HepG2 (cell line): ENCODE measurements around the gene RREB1. TPM values are rescaled to one million over a fixed set of nuclear protein-coding genes. Genes with fewer than 3 reads are reported as not detected.
A peak's percentile ranks its signal among the peaks of the same experiment; 100 is the strongest.

Experiments
- BCL6 ChIP-seq: IDR thresholded peaks from 2 replicates; pipeline ENCODE4 v1.6.1; 2016; ENCODE audit warnings: missing genetic modification reagents, missing compliant biosample characterization
- DZIP1 ChIP-seq: sonication (generic); formaldehyde crosslinking; IDR thresholded peaks from 2 replicates; pipeline ENCODE4 v1.5.0; 2020; ENCODE audit warnings: mild to moderate bottlenecking, missing genetic modification reagents
- KDM3A ChIP-seq: IDR thresholded peaks from 2 replicates; pipeline ENCODE4 v1.6.1; 2018; ENCODE audit warnings: low read depth, missing compliant biosample characterization
- MYC ChIP-seq: sonication (generic); formaldehyde crosslinking; IDR thresholded peaks from 2 replicates; pipeline ENCODE4 v1.9.0; 2021; ENCODE audit warnings: missing genetic modification reagents, borderline replicate concordance
- NR2F6 ChIP-seq, 2 experiments: IDR thresholded peaks; 2 replicates each; pipeline ENCODE4 v1.6.1; 2016; ENCODE audit warnings: antibody characterized with exemption in 1 of 2, mild to moderate bottlenecking in 1 of 2
- PBX2 ChIP-seq: IDR thresholded peaks from 2 replicates; pipeline ENCODE4 v1.6.1; 2016; ENCODE audit warnings: control low read depth
- PHF20 ChIP-seq: sonication (generic); formaldehyde crosslinking; IDR thresholded peaks from 2 replicates; pipeline ENCODE4 v1.5.0; 2020; ENCODE audit warnings: mild to moderate bottlenecking, missing genetic modification reagents
- RARA ChIP-seq: IDR thresholded peaks from 2 replicates; pipeline ENCODE4 v1.6.1; 2016; ENCODE audit warnings: missing genetic modification reagents, missing compliant biosample characterization
- RBM22 ChIP-seq: fragments of 200-400 bp; formaldehyde crosslinking; optimal IDR thresholded peaks from 2 replicates; pipeline ENCODE3; 2017; ENCODE audit warnings: mild to moderate bottlenecking, low read length, moderate library complexity
- RBM39 ChIP-seq: fragments of 200-400 bp; formaldehyde crosslinking; IDR thresholded peaks from one replicate; pipeline ENCODE4 v1.6.1; 2018; ENCODE audit warnings: antibody characterized with exemption, mild to moderate bottlenecking, low read depth, low read length; ENCODE audit not compliant: poor library complexity, severe bottlenecking
- RXRA ChIP-seq: sonication (generic); formaldehyde crosslinking; IDR thresholded peaks from 2 replicates; pipeline ENCODE4 v1.5.1; 2020; ENCODE audit warnings: missing genetic modification reagents
- SKI ChIP-seq: fragments of 450-650 bp; IDR thresholded peaks from one replicate; pipeline ENCODE4 v1.6.1; 2018; ENCODE audit warnings: mild to moderate bottlenecking; ENCODE audit not compliant: partially characterized antibody
- TFE3 ChIP-seq: IDR thresholded peaks from 2 replicates; pipeline ENCODE4 v1.6.1; 2016
- THRA ChIP-seq: sonication (generic); formaldehyde crosslinking; IDR thresholded peaks from 2 replicates; pipeline ENCODE4 v1.4.0; 2020; ENCODE audit warnings: missing genetic modification reagents, borderline replicate concordance
- THYN1 ChIP-seq: sonication (generic); formaldehyde crosslinking; IDR thresholded peaks from 2 replicates; pipeline ENCODE4 v1.8.1; 2023; ENCODE audit warnings: low read depth, mild to moderate bottlenecking, moderate library complexity, missing genetic modification reagents, borderline replicate concordance
- ZC3H13 ChIP-seq: sonication (generic); formaldehyde crosslinking; IDR thresholded peaks from 2 replicates; pipeline ENCODE4 v1.8.1; 2023; ENCODE audit warnings: mild to moderate bottlenecking, missing genetic modification reagents, moderate library complexity
- ZIK1 ChIP-seq: sonication (generic); formaldehyde crosslinking; IDR thresholded peaks from 2 replicates; pipeline ENCODE4 v1.5.0; 2020; ENCODE audit warnings: mild to moderate bottlenecking, low read depth, missing genetic modification reagents, borderline replicate concordance
- ZNF44 ChIP-seq: sonication (generic); formaldehyde crosslinking; IDR thresholded peaks from 2 replicates; pipeline ENCODE4 v1.5.1; 2020; ENCODE audit warnings: mild to moderate bottlenecking, missing genetic modification reagents
- ZNF792 ChIP-seq: IDR thresholded peaks from 2 replicates; pipeline ENCODE4 v1.6.1; 2016
- ZNF800 ChIP-seq: sonication (generic); formaldehyde crosslinking; IDR thresholded peaks from 2 replicates; pipeline ENCODE4 v1.4.0; 2020; ENCODE audit warnings: missing genetic modification reagents
- polyA plus RNA-seq, 8 experiments: library from polyadenylated mRNA; depleted of rRNA in 3 of 8; stranded (reverse) in 7 of 8; unstranded in 1 of 8; fragments of >200 nt; fragmentation: Illumina TruSeq in 4 of 8; extraction: Trizol in 4 of 8; gene quantifications; 2 replicates each; pipeline versions ENCODE4 v1.2.1 to v1.2.3, GENCODE V29; 2011 to 2016; ENCODE audit warnings: low read depth in 4 of 8, missing spikeins in 1 of 8, mixed read lengths in 1 of 8; ENCODE audit not compliant: insufficient read depth in 1 of 8
- total RNA-seq, 5 experiments: library from RNA; depleted of rRNA; stranded (reverse); fragments of >200 nt; fragmentation: Illumina TruSeq; extraction: Trizol; gene quantifications; 2 replicates each; pipeline ENCODE4 v1.2.3, GENCODE V29; 2016; ENCODE audit warnings: low read depth in 1 of 5

The RREB1 gene
- total and polyA plus RNA-seq, 2 of the 13 experiments (the other 11 are each of a cell fraction or from before 2014, with no cell fraction given) = 6.1 to 23.2 TPM

GRCh38 chr6:7239590-7239948 lies 131.8 kb downstream of the RREB1 start (continued):
- 0 out of 2 replicates have a peak, but pooled peaks have one; percentile 61 for TF ChIP-seq ZIK1 (CRISPR knock-in tag)
- 0 out of 2 replicates have a peak, but pooled peaks have one; percentile 1 for TF ChIP-seq ZNF792 (CRISPR knock-in tag)
- TF ChIP-seq ZNF44 (CRISPR knock-in tag) = no peak
- peak; percentile 39; the same call in 1 of the 2 replicates for TF ChIP-seq THRA
- TF ChIP-seq NR2F6 (IDR thresholded peaks at IDR 0.05) = no peak
- 0 out of 2 replicates have a peak, but pooled peaks have one; percentile 15 for TF ChIP-seq NR2F6 (CRISPR knock-in tag; IDR thresholded peaks at IDR 0.05)
- no peak for TF ChIP-seq DZIP1 (CRISPR knock-in tag)
- TF ChIP-seq PHF20 (CRISPR knock-in tag) = 0 out of 2 replicates have a peak, but pooled peaks have one; percentile 19
- no peak for TF ChIP-seq THYN1
- TF ChIP-seq BCL6 (CRISPR knock-in tag) = peak; percentile 79
- TF ChIP-seq PBX2 (CRISPR knock-in tag) = no peak
- TF ChIP-seq RBM39 = no peak
- peak; percentile 5; the same call in 1 of the 2 replicates for TF ChIP-seq KDM3A (CRISPR knock-in tag)
- peak; percentile 91 for TF ChIP-seq RARA (CRISPR knock-in tag)
- TF ChIP-seq MYC (CRISPR knock-in tag) = 0 out of 2 replicates have a peak, but pooled peaks have one; percentile 0
- TF ChIP-seq ZNF800 (CRISPR knock-in tag) = peak; percentile 8; the same call in 1 of the 2 replicates
- peak; percentile 94 for TF ChIP-seq RXRA
- 0 out of 2 replicates have a peak, but pooled peaks have one; percentile 3 for TF ChIP-seq ZC3H13
- TF ChIP-seq SKI = peak; percentile 80
- TF ChIP-seq RBM22 = peak; percentile 52
- TF ChIP-seq TFE3 = peak; percentile 54; the same call in 1 of the 2 replicates
